MV-4-11 (cell line): ENCODE data around the gene CDT1.

Source experiments
- DNase-seq: peaks from one replicate; lab custom pipeline; 2025; lab: John Stamatoyannopoulos, UW

The CDT1 gene

GRCh38 chr16:88856122-88856827, 52.7 kb downstream of the CDT1 start:
- no peak for DNase-seq

GRCh38 chr16:88856828-88857727, 53.5 kb downstream of the CDT1 start, which contains the start of the genes GALNS and TRAPPC2L:
GALNS (minus strand) TSS chr16:88856947; CDS start chr16:88856877, 70 bp downstream.
TRAPPC2L (plus strand) TSS chr16:88857127; CDS start chr16:88857151, 24 bp downstream.
- DNase-seq = peak; percentile 86

- peak; percentile 81 for DNase-seq
Measured at GRCh38 chr16:88857728-88858339, 54.2 kb downstream of the CDT1 start.
